ENCODE results near the gene ABCA2. TPM values are rescaled to one million over a fixed set of nuclear protein-coding genes. Genes with fewer than 3 reads are reported as not detected.

The ABCA2 gene
- polyA plus RNA-seq, 1 of the 3 experiments (the other 2 are of a cell fraction): 34.7 TPM

DNA sequence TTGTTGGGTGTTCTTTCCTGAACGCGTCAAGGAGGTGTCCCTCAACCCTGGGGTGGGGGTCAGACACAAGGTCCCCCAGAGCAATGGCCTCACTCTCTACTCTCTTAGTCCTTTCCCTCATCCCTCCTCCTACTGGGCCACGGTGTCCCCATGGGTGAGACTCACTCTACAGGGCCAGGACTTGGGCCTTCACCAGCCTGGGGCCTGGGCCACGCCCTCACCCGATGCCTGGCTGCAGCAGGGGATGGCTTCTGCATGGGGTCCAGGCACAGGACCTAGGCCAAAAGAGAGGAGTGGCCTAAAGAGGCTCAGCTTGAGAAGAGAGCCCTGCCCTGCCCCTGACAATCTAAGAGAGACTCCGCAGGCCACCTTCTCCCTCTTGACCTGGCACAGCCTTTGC, 70.1 kb downstream of the ABCA2 start:
- TF ChIP-seq, protein P1, sequence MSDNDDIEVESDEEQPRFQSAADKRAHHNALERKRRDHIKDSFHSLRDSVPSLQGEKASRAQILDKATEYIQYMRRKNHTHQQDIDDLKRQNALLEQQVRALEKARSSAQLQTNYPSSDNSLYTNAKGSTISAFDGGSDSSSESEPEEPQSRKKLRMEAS (IDR thresholded peaks at IDR 0.05; ENCODE audit: low read depth): no peak
- TF ChIP-seq, protein P2, sequence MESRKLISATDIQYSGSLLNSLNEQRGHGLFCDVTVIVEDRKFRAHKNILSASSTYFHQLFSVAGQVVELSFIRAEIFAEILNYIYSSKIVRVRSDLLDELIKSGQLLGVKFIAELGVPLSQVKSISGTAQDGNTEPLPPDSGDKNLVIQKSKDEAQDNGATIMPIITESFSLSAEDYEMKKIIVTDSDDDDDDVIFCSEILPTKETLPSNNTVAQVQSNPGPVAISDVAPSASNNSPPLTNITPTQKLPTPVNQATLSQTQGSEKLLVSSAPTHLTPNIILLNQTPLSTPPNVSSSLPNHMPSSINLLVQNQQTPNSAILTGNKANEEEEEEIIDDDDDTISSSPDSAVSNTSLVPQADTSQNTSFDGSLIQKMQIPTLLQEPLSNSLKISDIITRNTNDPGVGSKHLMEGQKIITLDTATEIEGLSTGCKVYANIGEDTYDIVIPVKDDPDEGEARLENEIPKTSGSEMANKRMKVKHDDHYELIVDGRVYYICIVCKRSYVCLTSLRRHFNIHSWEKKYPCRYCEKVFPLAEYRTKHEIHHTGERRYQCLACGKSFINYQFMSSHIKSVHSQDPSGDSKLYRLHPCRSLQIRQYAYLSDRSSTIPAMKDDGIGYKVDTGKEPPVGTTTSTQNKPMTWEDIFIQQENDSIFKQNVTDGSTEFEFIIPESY (IDR thresholded peaks at IDR 0.05; ENCODE audit: borderline replicate concordance, low read depth): no peak
- TF ChIP-seq NRF1 (IDR thresholded peaks at IDR 0.05; ENCODE audit: low read depth, low read length): no peak
- no peaks in the 10 kb centered on the region for H3F3A ChIP-seq (replicated peaks; ENCODE audit: insufficient read depth)
- no peaks in the 10 kb centered on the region for H3K9me3 ChIP-seq
- no peak overlapping the region for H3K4me2 ChIP-seq
- no peaks in the 10 kb centered on the region for H3K79me2 ChIP-seq (ENCODE audit: insufficient read depth)
- CTCF ChIA-PET: interaction anchor here (1.3 to 1.8 kb wide), 2 partner anchors 9 to 77 kb away, joined by 3 to 9 read pairs; no protein-coding TSS in a partner anchor
- H3K36me3 ChIP-seq (replicated peaks in 1 of 2; ENCODE audit: control insufficient read depth in 1 of 2, insufficient read depth in 2 of 2, low read length in 1 of 2): no peaks in the 10 kb centered on the region
- H2AFZ ChIP-seq (ENCODE audit: low read depth): no peak overlapping the region
- no peak overlapping the region for H3K27ac ChIP-seq (ENCODE audit: low read depth in 2 of 2, low read length in 1 of 2)
- no peaks in the 10 kb centered on the region for H3K27me3 ChIP-seq (ENCODE audit: insufficient read depth)
- POLR2A ChIA-PET: no interaction called here
- H4K20me1 ChIP-seq (ENCODE audit: insufficient read depth): no peaks in the 10 kb centered on the region
- no peak overlapping the region for H3K4me3 ChIP-seq (ENCODE audit: low read depth in 2 of 2, low read length in 1 of 2)
- peaks cover 0 to 8% of the 10 kb centered on the region in 2 experiments; a peak in 1 of 4 replicates for H3K4me1 ChIP-seq (ENCODE audit: control insufficient read depth in 1 of 2, insufficient read depth in 2 of 2, low read depth in 1 of 2, low read length in 1 of 2)
- H3K9ac ChIP-seq: no peak overlapping the region
- 73% methylated on average over 6 of the region's 6 CpGs for WGBS (ENCODE audit: low lambda C conversion rate)
- DNase-seq: no peak
- no peaks in the 10 kb centered on the region for H3K9me2 ChIP-seq

DNA sequence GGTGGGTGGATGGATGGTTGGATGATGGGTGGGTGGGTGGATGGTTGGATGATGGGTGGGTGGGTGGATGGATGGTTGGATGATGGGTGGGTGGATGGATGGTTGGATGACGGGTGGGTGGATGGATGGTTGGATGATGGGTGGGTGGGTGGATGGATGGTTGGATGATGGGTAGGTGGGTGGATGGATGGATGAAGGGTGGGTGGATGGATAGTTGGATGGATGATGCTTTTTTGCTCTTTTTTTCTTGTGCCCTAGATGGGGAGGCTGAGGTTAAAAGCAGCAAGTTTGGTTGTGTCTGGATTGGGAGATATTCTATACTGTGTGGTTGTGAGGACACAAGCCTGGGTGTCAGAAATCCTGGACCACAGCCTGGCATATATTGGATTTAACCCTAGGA, 70.6 kb downstream of the ABCA2 start:
- ChIA-PET POLR2A (no interaction called here), CTCF (no interaction called here)
- WGBS (ENCODE audit: low lambda C conversion rate): 84% methylated on average over 1 of the region's 1 CpG

More for the DNA sequence above, 70.6 kb downstream of the ABCA2 start:
- no peak overlapping the region for H2AFZ ChIP-seq (ENCODE audit: low read depth)
- H3K79me2 ChIP-seq (ENCODE audit: insufficient read depth): no peaks in the 10 kb centered on the region
- H3K4me3 ChIP-seq (ENCODE audit: low read depth in 2 of 2, low read length in 1 of 2): no peak overlapping the region
- no peaks in the 10 kb centered on the region for H3K9me3 ChIP-seq
- H3K4me2 ChIP-seq: no peak overlapping the region
- H3K9ac ChIP-seq: no peak overlapping the region
- no peak for DNase-seq
- no peaks in the 10 kb centered on the region for H3F3A ChIP-seq (replicated peaks; ENCODE audit: insufficient read depth)
- peaks cover 0 to 9% of the 10 kb centered on the region in 2 experiments; a peak in 1 of 4 replicates for H3K4me1 ChIP-seq (ENCODE audit: control insufficient read depth in 1 of 2, insufficient read depth in 2 of 2, low read depth in 1 of 2, low read length in 1 of 2)
- no peaks in the 10 kb centered on the region for H3K27me3 ChIP-seq (ENCODE audit: insufficient read depth)
- H3K27ac ChIP-seq (ENCODE audit: low read depth in 2 of 2, low read length in 1 of 2): no peak overlapping the region
- no peaks in the 10 kb centered on the region for H3K9me2 ChIP-seq
- no peaks in the 10 kb centered on the region for H4K20me1 ChIP-seq (ENCODE audit: insufficient read depth)
- TF ChIP-seq, protein P2 (IDR thresholded peaks at IDR 0.05; ENCODE audit: borderline replicate concordance, low read depth): no peak
- no peak for TF ChIP-seq FOSL2 (IDR thresholded peaks at IDR 0.05; ENCODE audit: borderline replicate concordance, low read depth)
- TF ChIP-seq MEF2A (IDR thresholded peaks at IDR 0.05; ENCODE audit: borderline replicate concordance, low read depth): no peak
- no peak for TF ChIP-seq TCF12 (IDR thresholded peaks at IDR 0.05)
- TF ChIP-seq EZH2phosphoT487 (IDR thresholded peaks at IDR 0.05; ENCODE audit: borderline replicate concordance, low read depth): no peak
- no peak for TF ChIP-seq IRF3 (IDR thresholded peaks at IDR 0.05; ENCODE audit: low read depth, low read length)
- TF ChIP-seq RFX5 (IDR thresholded peaks at IDR 0.05; ENCODE audit: low read length): no peak
- TF ChIP-seq NRF1 (IDR thresholded peaks at IDR 0.05; ENCODE audit: low read depth, low read length): no peak
- no peak for TF ChIP-seq JUND (IDR thresholded peaks at IDR 0.05)
- TF ChIP-seq, protein P3, sequence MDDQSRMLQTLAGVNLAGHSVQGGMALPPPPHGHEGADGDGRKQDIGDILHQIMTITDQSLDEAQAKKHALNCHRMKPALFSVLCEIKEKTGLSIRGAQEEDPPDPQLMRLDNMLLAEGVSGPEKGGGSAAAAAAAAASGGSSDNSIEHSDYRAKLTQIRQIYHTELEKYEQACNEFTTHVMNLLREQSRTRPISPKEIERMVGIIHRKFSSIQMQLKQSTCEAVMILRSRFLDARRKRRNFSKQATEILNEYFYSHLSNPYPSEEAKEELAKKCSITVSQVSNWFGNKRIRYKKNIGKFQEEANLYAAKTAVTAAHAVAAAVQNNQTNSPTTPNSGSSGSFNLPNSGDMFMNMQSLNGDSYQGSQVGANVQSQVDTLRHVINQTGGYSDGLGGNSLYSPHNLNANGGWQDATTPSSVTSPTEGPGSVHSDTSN (IDR thresholded peaks at IDR 0.05): no peak
- no peak for TF ChIP-seq RAD21 (IDR thresholded peaks at IDR 0.05; ENCODE audit: low read length)
- TF ChIP-seq TAF1 (IDR thresholded peaks at IDR 0.05; ENCODE audit: borderline replicate concordance, low read depth, low read length): no peak
- no peak for TF ChIP-seq MXI1 (IDR thresholded peaks at IDR 0.05; ENCODE audit: low read depth, low read length)
- no peak for TF ChIP-seq POLR2AphosphoS5 (IDR thresholded peaks at IDR 0.05; ENCODE audit: low read depth, low read length)
- TF ChIP-seq GATA2 (CRISPR knock-in tag; IDR thresholded peaks at IDR 0.05): no peak
- H3K36me3 ChIP-seq (replicated peaks in 1 of 2; ENCODE audit: control insufficient read depth in 1 of 2, insufficient read depth in 2 of 2, low read length in 1 of 2): no peaks in the 10 kb centered on the region

Data from SK-N-SH (cell line).